GM12878 (cell line): ENCODE data around the gene SIRPD. TPM values are rescaled to one million over a fixed set of nuclear protein-coding genes. Genes with fewer than 3 reads are reported as not detected.

ENCODE experiments used
- ASH2L ChIP-seq: fragments of 300-600, 200-600 bp; sonication (generic); IDR thresholded peaks from 2 replicates; pipeline ENCODE4 v1.6.1; 2017; ENCODE audit warnings: low read depth, mild to moderate bottlenecking, borderline replicate concordance
- CBX3 ChIP-seq: fragments of 200-600 bp; sonication (generic); IDR thresholded peaks from 2 replicates; pipeline ENCODE4 v1.6.1; 2016; ENCODE audit warnings: low read depth, borderline replicate concordance
- CEBPZ ChIP-seq: fragments of 150-350 bp; IDR thresholded peaks from 2 replicates; pipeline ENCODE4 v1.6.1; 2016; ENCODE audit warnings: low read depth, low read length
- CHD4 ChIP-seq: fragments of 200-600 bp; sonication (generic); IDR thresholded peaks from 2 replicates; pipeline ENCODE4 v1.6.1; 2016; ENCODE audit warnings: mild to moderate bottlenecking
- CREM ChIP-seq: IDR thresholded peaks from 2 replicates; pipeline ENCODE4 v1.6.1; 2014; ENCODE audit warnings: antibody characterized with exemption, low read depth
- EGR1 ChIP-seq, 2 experiments: IDR thresholded peaks; 1 replicate in 1 of 2; 2 replicates in 1 of 2; pipeline ENCODE4 v1.6.1; 2011 to 2012; ENCODE audit warnings: low read depth in 2 of 2, low read length in 2 of 2, borderline replicate concordance in 1 of 2, mild to moderate bottlenecking in 1 of 2, moderate library complexity in 1 of 2
- EZH2 ChIP-seq: IDR thresholded peaks from 2 replicates; pipeline ENCODE4 v1.6.1; 2012; ENCODE audit warnings: low read depth, mild to moderate bottlenecking, control low read depth, inconsistent platforms, low read length, borderline replicate concordance; ENCODE audit not compliant: control insufficient read depth
- FOS ChIP-seq: IDR thresholded peaks from 3 replicates; pipeline ENCODE4 v1.6.1; 2011; ENCODE audit warnings: borderline replicate concordance; ENCODE audit not compliant: insufficient read length; ENCODE audit errors: extremely low read depth
- GATAD2B ChIP-seq: fragments of 450-650 bp; conservative IDR thresholded peaks from 2 replicates; pipeline ENCODE4 v1.6.1; 2017; ENCODE audit warnings: low read depth, mild to moderate bottlenecking, moderate library complexity
- IKZF1 ChIP-seq: fragments of 450-650 bp; conservative IDR thresholded peaks from 2 replicates; pipeline ENCODE4 v1.6.1; 2017; ENCODE audit warnings: antibody characterized with exemption, mild to moderate bottlenecking
- IKZF2 ChIP-seq, 2 experiments: fragments of 450-650 bp; IDR thresholded peaks; 2 replicates each; pipeline ENCODE4 v1.6.1; 2017; ENCODE audit warnings: mild to moderate bottlenecking in 2 of 2, moderate library complexity in 2 of 2
- MXI1 ChIP-seq: fragments of 150-350 bp; IDR thresholded peaks from 2 replicates; pipeline ENCODE4 v1.6.1; 2011; ENCODE audit warnings: low read depth, mild to moderate bottlenecking, inconsistent platforms, low read length, improper control_type of control experiment
- NFYA ChIP-seq: IDR thresholded peaks from 2 replicates; pipeline ENCODE4 v1.6.1; 2011; ENCODE audit warnings: low read depth, mild to moderate bottlenecking, low read length, improper control_type of control experiment, borderline replicate concordance
- NR2F1 ChIP-seq: fragments of 450-650 bp; conservative IDR thresholded peaks from 2 replicates; pipeline ENCODE4 v1.6.1; 2017; ENCODE audit warnings: mild to moderate bottlenecking
- PAX5 ChIP-seq: IDR thresholded peaks from 2 replicates; pipeline ENCODE4 v1.6.1; 2011; ENCODE audit warnings: low read depth, low read length, borderline replicate concordance
- POU2F2 ChIP-seq: IDR thresholded peaks from 3 replicates; pipeline ENCODE4 v1.6.1; 2011; ENCODE audit warnings: low read depth, mild to moderate bottlenecking, low read length, borderline replicate concordance
- RAD51 ChIP-seq: fragments of 450-650 bp; IDR thresholded peaks from 2 replicates; pipeline ENCODE4 v1.6.1; 2016; ENCODE audit warnings: moderate library complexity, mild to moderate bottlenecking, inconsistent platforms
- TAF1 ChIP-seq: IDR thresholded peaks from 2 replicates; pipeline ENCODE4 v1.6.1; 2011; ENCODE audit warnings: mild to moderate bottlenecking, low read depth, low read length, borderline replicate concordance
- polyA plus RNA-seq, 11 experiments: library from polyadenylated mRNA; depleted of rRNA in 4 of 11; unstranded in 6 of 11; stranded (reverse) in 5 of 11; fragments of >200 nt; fragmentation: Nextera tagmentation in 4 of 11; fragmentation: Illumina TruSeq in 1 of 11; extraction: Ambion mirVana in 4 of 11; extraction: Trizol in 1 of 11; gene quantifications; 1 replicate in 1 of 11; 2 replicates in 10 of 11; pipeline versions ENCODE4 v1.2.1 to v1.2.3, GENCODE V29; 2011 to 2016; ENCODE audit warnings: inconsistent platforms in 2 of 11, missing spikeins in 2 of 11, low read depth in 1 of 11
- total RNA-seq, 4 experiments: library from RNA; depleted of rRNA in 3 of 4; stranded (reverse); fragments of >200 nt in 3 of 4; fragmentation: Illumina TruSeq in 1 of 4; extraction: Trizol in 1 of 4; gene quantifications; 2 replicates each; pipeline versions ENCODE4 v1.2.1 to v1.2.3, GENCODE V29; 2013 to 2021
- TF ChIP-seq, protein P1 (sequence below): fragments of 450-650 bp; IDR thresholded peaks from 2 replicates; pipeline ENCODE4 v1.6.1; 2018; ENCODE audit warnings: mild to moderate bottlenecking, low read depth, moderate library complexity; ENCODE audit not compliant: partially characterized antibody
- TF ChIP-seq, protein P2 (sequence below): IDR thresholded peaks from 2 replicates; pipeline ENCODE4 v1.6.1; 2012; ENCODE audit warnings: low read depth, low read length, improper control_type of control experiment

SIRPD gene
- total and polyA plus RNA-seq, 10 of the 15 experiments (the other 5 are each of a cell fraction or from before 2014, with no cell fraction given), result 0.10 to 1.6 (median 0.88) TPM

DNA sequence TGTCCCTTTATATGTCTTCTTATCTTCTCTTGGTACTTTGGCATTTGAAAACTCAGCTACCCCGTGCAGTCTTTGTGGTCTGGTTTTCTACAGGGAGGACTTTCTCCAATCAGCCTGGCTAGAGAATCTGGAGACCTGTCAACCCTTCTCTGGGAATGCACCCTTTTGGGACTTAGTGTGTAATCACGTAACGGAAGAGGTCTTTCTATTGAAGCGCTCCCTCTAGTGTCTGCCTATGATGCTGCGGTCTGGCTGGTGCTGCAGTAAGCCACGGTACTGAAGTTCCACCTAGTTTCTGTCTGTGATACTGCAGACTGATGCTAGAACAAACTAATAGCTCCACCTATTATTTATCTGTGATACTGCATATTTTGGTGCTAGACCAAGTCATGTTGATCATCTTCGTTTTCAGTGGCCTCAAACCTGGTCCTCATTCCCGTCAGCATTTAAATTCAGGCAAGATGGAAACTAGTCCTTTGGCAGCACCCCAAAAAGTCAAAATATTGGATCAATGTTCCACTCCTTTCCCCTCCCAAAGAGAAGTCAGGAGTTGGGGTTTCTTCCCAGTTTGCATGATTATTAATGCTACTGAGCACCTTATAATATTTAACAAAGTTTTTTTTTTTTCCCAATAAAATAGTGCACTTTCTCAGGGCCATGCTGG is 53.8 kb downstream of the SIRPD start (continued):
- TF ChIP-seq, protein P1, sequence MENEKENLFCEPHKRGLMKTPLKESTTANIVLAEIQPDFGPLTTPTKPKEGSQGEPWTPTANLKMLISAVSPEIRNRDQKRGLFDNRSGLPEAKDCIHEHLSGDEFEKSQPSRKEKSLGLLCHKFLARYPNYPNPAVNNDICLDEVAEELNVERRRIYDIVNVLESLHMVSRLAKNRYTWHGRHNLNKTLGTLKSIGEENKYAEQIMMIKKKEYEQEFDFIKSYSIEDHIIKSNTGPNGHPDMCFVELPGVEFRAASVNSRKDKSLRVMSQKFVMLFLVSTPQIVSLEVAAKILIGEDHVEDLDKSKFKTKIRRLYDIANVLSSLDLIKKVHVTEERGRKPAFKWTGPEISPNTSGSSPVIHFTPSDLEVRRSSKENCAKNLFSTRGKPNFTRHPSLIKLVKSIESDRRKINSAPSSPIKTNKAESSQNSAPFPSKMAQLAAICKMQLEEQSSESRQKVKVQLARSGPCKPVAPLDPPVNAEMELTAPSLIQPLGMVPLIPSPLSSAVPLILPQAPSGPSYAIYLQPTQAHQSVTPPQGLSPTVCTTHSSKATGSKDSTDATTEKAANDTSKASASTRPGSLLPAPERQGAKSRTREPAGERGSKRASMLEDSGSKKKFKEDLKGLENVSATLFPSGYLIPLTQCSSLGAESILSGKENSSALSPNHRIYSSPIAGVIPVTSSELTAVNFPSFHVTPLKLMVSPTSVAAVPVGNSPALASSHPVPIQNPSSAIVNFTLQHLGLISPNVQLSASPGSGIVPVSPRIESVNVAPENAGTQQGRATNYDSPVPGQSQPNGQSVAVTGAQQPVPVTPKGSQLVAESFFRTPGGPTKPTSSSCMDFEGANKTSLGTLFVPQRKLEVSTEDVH, result no peak
- TF ChIP-seq GATAD2B, result no peak
- no peak for TF ChIP-seq TAF1
- TF ChIP-seq RAD51, result 0 out of 2 replicates have a peak, but pooled peaks have one; percentile 18
- TF ChIP-seq POU2F2, result peak; percentile 81; the same call in 1 of the 3 replicates
- TF ChIP-seq PAX5, result no peak
- no peak for TF ChIP-seq EZH2
- no peak for TF ChIP-seq CBX3
- no peak for TF ChIP-seq MXI1
- TF ChIP-seq NR2F1, result no peak
- no peak for TF ChIP-seq FOS
- peak in 1 of 2 experiments; percentile 25; a peak in 1 of 4 replicates for TF ChIP-seq IKZF2 (IDR thresholded peaks at IDR 0.05)
- TF ChIP-seq CHD4, result no peak
- TF ChIP-seq, protein P2, sequence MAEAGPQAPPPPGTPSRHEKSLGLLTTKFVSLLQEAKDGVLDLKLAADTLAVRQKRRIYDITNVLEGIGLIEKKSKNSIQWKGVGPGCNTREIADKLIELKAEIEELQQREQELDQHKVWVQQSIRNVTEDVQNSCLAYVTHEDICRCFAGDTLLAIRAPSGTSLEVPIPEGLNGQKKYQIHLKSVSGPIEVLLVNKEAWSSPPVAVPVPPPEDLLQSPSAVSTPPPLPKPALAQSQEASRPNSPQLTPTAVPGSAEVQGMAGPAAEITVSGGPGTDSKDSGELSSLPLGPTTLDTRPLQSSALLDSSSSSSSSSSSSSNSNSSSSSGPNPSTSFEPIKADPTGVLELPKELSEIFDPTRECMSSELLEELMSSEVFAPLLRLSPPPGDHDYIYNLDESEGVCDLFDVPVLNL, result no peak
- TF ChIP-seq NFYA, result no peak
- TF ChIP-seq ASH2L, result no peak
- TF ChIP-seq EGR1 (IDR thresholded peaks at IDR 0.05; ENCODE audit: borderline replicate concordance in 1 of 2, low read depth in 2 of 2, low read length in 2 of 2), result no peak
- peak; percentile 72 for TF ChIP-seq CREM
- no peak for TF ChIP-seq CEBPZ
- TF ChIP-seq IKZF1, result peak; percentile 41; the same call in 1 of the 2 replicates
